D341Med (cell line): ENCODE results near the gene TDRD10.

Source experiments
- DNase-seq: peaks from one replicate; pipeline ENCODE4 v3.0.0; 2012; ENCODE audit warnings: low spot score

Gene TDRD10

GRCh38 chr1:154578058-154578418, 76.0 kb downstream of the TDRD10 start:
- DNase-seq: no peak

- DNase-seq: no peak
Observed at GRCh38 chr1:154579374-154579773, 77.4 kb downstream of the TDRD10 start.

- no peak for DNase-seq
Observed at GRCh38 chr1:154581766-154582165, 79.7 kb downstream of the TDRD10 start.

- DNase-seq: no peak
Observed at GRCh38 chr1:154582885-154583284, 80.9 kb downstream of the TDRD10 start.

- no peak for DNase-seq
Observed at GRCh38 chr1:154583773-154584172, 81.8 kb downstream of the TDRD10 start.

- no peak for DNase-seq
Observed at GRCh38 chr1:154584267-154584994, 82.4 kb downstream of the TDRD10 start.

- no peak for DNase-seq
Observed at GRCh38 chr1:154586231-154586630, 84.2 kb downstream of the TDRD10 start.

GRCh38 chr1:154586641-154587040, 84.6 kb downstream of the TDRD10 start:
- DNase-seq: no peak

GRCh38 chr1:154589780-154590179, 87.8 kb downstream of the TDRD10 start:
- no peak for DNase-seq

GRCh38 chr1:154590756-154591155, 88.7 kb downstream of the TDRD10 start:
- no peak for DNase-seq

- no peak for DNase-seq
Observed at GRCh38 chr1:154591206-154591605, 89.2 kb downstream of the TDRD10 start.

GRCh38 chr1:154593390-154593789, 91.4 kb downstream of the TDRD10 start:
- no peak for DNase-seq

- no peak for DNase-seq
Observed at GRCh38 chr1:154594811-154595210, 92.8 kb downstream of the TDRD10 start.

GRCh38 chr1:154595621-154596020, 93.6 kb downstream of the TDRD10 start:
- no peak for DNase-seq
